GM21526 (cell line): ENCODE data around the gene TUBGCP6.

Experiments
- ATAC-seq: cut with Tn5 transposase; IDR thresholded peaks from one replicate; pipeline ENCODE4 v1.9.1; 2021; ENCODE audit warnings: moderate library complexity; ENCODE audit not compliant: unreplicated experiment, low FRiP score

Gene TUBGCP6

DNA sequence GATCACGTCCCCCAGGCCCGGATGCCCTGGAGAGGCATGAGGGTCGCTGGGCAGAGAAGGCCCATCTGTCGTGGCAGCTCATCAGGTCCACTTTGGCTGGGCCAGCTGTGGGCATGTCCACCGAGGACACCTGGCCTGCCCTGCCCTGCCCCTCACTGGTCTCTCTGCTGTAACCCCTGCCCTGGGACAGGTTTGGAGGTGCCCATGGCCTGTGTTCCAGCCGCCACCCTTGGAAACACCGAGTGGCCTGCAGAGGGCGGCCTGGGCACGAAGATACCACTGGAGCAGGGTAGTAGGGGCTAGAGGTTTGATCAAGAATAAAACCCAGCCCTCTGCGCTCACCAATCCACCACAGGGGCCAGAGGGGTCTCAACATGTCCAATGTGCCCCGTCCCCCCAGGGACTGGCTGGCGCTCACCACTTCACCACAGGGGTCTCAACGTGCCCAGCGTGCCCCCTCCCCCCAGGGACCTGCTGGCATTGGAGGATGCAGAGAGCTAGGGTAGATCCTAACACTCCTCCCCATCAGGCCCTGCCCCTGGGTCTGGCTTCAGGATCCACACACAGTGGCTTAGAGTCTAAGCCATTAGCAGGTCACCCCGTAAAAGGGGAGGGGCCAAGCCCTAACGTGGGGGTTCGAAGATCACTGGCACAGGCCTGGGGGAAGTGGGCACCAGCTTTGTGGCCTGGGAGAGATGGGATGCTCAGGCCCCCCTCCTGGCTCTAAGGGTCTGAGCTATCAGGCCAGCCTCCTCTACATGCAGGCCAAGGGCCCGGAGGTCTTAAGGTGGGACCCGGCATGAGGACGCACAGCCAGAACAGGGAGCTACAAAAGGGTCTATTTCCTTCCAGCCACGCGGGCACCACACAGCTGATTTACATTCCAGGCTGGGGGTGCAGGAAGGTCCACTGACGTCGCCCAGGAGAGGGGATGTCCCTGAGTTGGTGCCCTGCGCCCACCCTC, 7.5 kb upstream of the TUBGCP6 start:
- no peak for ATAC-seq

DNA sequence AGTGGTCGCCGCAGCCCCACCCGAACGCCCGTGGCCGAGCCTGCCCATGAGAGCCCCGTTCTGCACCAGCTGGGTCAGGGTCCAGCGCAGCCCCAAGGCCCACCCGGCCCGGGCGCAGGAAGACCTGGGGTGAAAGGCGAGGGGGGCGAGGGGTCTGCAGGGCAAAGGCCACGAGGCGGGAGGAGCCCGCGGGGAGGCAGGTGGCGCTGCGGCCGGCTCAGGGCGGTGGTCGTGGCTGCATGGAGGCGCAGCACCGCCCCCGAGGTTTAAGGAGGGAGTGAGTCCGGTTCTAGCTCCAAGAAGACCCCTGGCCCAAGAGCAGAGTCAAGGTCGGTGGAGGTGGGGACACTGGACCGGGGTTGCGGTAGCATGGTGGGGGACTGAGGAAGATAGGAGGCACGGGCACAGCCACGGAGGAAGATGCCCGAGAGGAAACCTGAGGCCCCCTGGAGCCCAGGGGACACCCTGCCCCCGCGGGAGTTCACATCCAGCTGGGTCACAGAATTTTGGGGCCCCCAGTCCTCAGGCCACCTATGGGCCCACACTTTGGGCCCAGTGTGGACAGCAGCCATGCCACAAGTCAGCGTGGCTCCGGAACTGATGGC, 6.8 kb upstream of the TUBGCP6 start:
- no peak for ATAC-seq

DNA sequence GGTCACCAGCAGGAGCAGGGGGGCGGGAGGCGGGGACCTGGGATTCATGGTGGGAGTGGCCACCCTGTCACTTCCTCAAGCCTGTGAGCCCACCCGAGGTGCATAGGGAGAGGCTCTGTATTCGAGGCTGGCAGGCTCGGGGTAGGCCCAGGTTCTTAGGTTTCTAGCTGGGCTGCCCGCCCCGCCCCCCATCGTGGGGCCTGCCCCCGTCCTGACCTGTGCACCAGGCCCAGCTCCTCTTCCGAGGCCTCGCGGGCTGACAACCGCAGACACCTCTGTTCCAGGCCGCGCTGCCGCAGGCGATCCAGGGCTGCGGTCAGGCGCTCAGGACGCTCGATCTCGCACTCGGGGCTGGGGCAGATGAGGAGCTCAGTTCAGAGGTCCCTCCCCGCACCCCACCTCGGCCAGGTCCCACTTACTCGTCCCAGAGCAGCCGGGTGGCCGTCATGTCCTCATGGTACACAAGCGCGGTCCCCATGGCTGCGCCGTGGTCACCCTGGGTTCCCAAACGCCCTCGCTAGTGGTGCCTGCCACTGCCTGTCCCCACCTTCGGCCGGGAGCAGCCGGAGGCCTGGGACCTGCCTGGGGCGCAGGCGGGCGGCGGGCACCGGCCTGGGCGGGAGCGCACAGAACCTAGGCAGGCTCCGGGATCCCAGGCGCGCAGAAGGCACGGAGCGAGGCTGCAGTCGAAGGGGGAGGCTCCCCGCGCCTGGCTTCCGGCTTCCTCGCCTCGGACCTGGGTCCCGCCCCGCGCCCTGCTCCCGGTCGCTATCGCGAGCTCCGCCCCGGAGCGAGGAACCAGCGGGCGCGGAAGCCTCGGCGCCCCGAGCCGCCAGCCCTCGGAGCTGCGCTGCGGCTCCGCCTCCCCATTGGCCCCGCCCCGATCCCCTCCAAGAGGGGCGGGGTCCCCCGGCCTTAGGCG, 6.0 kb upstream of the TUBGCP6 start, which contains the start of gene HDAC10:
HDAC10 (minus strand) TSS at position 711 of the 922 bp plus-strand sequence; CDS start at position 478, 233 bp downstream.
- no peak for ATAC-seq

DNA sequence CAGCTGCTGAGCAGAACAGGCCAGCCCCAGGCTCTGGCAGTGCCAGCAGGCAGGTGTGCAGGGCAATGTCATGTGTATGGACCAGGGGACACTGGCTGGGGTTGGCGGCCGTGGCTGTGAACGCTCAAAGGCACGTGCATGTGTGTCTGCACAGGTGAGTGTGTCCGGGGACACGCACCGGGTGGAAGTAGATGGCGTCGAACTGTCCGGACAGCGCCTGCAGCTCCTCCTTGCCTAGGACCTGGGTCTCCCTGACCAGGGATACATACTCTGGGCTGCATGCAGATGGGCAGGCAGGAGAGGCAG, 5.4 kb upstream of the TUBGCP6 start:
- ATAC-seq: no peak

DNA sequence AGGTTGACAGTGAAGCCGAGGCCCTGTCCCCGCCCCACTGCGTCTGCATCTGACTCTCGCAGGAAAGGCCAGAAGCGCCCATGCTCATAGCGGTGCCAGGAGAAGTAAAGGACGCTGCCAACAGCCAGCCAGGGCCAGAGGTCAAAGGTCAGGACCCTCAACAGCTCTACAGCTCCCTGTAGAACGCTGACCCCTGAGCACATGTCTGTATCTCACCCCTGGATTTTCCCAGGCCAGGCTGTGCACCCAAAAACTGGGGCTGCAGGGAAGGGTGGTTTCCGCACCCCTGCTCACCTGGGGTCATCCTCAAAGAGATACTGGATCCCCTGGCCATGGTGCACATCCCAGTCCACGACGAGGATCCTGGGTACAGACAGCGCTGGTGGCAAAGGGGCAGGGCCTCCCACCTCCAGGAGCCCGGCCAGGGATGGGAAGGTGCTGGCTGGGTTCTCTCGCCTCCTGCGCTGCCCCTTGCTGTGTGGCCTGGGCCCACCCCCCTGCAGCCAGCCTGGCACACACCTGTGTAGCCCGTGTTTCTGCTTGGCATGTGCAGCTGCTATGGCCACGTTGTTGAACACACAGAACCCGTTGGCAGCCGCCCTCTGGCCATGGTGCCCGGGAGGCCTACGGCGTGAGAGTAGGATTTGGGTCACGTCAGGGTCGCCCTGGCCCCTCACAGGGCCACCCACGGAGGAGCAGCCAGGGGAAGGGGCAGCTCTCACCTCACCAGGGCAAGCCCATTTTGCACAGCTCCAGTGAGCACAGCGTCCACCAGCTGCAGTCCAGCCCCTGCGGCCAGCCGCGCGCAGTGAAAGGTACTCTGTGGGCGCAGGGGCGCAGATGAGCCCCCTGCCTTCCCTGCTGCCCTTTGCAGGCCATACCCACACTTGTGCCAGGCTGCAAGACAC, 4.8 kb upstream of the TUBGCP6 start:
- ATAC-seq: no peak

DNA sequence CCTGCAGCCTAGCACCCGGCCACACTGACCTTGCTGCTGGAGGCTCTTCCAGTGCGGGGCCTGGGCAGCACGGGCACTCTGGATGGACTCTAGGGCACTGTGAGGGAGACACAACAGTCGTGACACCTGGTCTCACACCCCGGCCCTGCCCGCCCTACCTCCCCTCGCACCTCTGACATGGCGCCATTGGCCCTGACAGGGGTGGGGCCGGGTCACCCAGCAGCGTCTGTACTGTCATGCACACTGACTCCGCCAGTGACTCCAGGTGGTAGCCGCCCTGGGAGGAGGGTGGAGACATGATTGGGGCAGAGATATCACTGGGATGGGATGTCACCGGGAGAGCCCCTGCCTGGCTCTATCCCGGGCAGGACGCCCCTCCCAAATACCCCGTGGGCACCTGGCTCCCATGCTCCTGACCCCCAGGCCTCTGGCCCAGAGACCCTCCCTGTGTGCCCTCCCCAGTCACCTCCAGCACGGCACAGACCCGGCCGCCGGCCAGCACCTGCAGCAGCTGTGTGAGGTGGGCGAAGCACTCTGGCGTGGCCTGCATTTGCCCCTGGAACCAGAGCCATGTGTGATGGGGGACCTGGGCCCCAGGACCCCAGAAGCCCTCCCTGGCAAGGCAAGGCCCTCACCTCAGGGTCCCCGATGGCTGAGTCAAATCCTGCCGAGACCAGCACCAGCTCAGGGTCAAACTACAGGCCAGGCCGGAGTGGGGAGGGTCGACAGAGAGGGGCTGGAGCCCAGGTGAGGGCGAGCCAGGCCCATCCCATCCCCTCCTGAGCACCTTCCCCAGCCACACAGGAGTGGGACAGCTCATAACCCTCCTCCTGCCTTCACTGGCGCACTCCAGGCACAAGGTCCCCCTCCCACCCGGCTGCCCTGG, 3.6 kb upstream of the TUBGCP6 start:
- no peak for ATAC-seq

DNA sequence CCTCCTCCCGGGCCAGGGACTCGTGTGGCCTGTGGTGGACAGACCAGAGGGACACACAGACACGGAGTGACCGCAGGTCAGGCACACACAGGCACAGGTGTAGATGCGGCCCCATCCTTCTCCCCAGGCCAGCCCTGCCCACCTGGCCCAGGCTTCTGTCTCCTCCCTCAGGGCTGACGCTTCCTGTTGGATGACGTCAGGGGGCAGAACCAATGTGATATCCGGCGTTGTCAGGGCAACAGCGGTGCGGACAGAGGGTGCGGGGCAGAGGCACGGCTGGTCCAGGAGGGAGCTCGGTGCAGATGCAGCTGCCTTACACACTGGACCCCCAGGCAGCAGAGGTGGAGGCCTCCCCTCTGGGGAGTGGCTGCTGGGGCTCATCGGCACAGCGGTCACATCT, 2.9 kb upstream of the TUBGCP6 start:
- ATAC-seq: no peak

DNA sequence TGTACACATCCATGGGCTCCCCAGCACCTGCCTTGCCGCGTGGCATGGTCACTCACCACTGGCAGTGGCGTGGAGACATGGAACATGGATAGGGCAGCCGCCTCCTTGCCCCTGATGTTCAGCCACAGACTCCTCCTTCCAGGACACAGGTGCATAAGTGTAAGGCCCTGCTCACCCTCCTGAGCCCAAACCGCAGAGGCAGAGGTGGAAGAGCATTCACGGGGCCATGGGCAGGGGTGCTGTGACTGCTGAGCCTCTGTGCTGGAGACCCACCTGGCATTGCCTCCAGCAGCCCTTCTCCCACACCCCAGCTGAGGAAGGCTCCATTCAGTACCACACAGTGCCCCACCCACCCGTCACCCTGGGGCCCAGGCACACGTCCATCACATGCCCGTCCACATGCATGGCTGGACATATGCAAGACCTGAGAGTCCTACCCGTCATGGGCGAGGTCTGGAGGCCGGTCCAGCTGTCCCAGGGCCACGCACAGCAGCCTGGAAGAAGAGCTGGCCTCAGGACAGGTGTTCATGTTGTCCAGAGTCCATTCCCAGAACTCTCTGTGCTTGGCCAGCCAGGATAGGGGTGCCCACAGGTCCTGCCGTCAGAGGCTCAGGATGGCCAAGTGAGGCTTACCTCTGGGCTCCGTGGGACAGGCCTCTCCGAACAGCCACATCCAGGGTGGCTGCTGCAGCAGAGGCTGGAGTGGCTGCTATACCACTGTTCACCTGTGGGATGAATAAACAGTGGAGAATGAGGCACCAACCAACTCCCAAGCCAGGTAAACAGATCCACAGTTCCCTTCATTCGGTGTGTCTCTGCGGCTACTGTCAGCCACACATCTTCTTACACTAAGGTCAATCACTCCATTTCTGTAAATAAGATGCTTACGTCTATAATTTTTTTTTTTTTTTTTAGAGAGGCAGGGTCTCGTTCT, 1.7 kb upstream of the TUBGCP6 start:
- ATAC-seq: no peak

DNA sequence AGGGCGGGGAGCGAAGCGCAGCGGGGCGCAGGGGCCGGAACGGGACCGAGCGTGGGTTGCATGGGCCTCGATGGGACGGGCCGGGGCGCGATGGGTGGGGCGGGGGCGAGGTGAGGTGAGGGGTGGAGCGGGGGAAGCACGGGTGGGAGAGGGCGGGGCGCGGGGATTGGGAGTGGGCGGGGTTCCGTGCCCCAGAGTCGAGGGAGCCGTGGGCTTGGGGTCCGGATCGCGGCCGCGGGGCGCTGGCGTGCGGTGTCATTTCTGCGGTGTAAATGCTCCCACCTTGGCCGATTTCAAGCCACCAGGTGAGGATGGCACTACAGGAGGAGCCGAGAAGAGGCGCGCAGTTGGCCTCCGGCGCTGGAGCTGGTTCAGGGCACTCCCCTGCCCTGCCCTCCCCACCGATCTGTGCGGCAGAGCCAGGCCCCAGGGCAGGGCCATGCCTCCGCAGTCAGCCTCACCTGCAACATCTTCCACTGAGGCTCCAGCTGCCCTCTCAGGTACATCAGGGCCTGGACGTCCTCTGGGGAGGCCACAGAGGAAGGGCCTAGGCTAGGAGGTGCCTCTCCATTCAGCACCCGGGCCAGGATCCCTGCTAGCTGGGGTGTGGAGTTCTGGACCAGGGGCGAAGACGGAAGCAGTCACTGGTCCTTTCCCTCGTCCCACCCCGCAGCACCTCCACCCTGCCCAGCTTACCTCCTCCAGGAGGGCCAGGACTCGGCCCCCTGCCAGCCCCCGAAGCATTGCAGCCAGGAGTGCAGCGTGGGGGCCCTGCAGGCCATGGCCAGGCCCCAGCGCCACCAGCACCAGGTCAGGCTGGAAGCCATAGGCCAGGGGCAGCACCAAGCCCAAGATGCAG, 620 bp upstream of the TUBGCP6 start:
- no peak for ATAC-seq

DNA sequence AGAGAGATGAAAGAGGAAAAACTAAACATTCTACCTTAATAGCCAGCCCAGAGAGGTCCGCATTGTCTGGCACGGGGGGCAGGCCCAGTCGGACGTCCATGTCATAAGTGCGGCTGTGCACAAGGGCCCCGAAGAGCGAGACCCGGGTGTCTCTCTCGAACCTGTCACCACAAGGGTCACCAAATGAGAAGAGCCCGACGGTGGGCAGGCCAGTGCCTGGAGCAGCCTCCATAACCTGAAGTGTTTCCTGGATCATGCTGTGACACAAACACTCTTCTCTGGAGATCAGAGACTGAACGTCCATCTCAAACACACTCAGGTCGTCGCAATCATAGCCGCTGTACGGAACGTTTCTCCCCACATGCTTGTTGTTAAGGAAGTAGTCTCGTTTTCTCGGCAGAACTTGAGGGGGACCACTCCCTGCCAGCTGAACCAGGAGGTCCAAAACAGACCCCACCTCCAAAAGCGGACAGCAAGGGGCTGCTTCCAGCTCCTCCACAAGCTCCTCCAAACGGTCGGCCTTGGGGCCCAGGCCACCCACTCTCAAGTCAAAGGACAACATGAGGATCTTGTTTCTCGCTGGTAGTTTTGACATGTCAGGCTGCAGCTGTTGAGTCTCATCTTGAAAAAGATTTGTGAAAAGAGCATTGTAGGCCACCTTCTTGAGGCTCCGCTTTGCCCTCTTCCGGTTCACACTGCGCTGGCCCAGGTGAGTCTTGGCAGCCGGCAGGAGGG, 971 bp downstream of the TUBGCP6 start:
- peak; percentile 1 for ATAC-seq

DNA sequence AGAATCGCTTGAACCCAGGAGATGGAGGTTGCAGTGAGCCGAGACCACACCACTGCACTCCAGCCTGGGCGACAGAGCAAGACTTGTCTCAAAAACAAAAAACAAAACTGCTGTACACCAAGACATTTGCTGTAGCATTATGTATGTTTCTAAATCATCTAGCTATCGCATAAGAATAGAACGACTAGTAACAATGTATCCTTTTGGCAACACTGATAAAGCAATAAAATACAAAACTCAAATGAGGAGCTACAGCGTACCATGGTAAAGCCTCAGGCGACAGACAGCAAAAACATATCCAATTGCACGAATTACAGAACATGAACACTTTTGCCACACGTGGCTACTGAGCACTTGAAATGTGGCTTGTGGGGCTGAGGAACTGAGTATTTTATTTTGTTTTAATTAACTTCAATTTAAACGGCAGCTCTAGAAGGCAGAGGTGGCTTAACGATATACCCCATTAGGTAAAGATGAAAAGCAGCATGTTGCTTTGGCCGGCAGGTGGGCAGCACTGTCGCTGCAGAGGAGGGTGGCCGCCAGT, 2.3 kb downstream of the TUBGCP6 start:
- ATAC-seq: no peak

DNA sequence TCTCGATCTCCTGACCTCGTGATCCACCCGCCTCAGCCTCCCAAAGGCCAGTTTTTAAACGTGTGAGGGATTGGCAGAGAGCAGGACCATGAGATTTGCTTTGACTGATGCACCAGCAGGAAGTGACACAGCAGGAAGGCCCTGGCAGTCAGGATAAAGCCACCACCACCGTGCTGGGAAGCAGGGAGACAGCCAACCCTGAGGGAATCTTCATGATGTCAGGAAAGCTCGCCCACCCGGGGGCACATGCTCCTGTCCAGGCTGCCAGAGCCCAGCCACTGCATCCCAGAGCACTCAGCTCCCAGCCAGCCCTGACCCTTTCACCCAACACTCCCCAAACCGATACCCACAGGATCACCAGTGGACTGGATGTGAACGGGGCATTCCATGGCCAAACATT, 6.1 kb downstream of the TUBGCP6 start:
- ATAC-seq: no peak

DNA sequence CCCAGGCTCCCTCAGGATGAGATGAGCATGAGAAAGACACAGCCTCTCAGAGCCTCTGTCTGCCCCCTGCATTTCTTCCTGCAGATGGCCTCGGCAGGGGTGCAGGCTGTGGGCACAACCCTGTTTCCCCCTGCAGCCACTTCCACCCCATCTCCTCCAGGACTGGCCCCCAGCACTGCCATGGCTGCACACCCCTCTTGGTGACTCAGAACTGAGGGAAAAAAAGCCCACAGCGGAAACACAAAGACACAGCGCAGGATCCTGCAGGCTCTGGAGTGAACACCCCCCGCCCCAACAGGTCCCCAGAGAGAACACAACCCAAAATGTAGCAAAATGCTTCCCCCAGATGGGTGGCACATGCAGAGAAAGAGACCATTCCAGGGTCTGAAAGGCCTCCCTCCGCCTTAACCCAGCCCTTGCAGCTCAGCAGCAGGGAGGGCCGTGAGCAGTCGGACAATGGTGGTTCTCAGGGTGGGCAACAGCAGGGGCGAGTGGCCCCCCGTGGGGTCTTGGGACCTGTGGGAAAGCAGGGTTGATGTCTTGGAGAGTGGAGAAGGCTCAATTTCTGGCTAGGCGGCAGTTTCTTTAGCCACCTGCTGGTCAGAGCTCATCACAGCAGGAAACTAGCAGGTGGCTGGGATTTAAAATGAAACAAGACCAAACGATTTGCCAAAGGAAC, 8.0 kb downstream of the TUBGCP6 start:
- ATAC-seq: no peak

DNA sequence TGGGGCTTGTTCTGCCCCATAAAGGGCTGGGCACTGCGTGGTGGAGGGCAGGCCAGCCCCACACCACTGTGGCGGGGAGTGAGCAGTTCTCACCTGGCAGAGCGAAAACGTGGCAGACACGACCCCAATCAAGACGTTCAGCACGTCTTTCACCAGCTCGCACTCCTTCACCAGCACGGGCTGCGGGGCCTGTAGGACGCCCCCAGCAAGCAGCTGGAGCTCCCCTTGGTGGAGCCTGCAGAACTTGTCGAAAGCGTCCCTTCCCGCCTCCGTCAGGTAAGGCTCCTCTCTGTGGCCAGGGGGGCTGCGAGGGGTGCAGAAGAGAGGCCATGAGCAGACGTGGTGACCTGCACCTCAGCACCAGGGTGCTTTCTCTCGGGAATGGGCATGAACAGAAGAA, 11.6 kb downstream of the TUBGCP6 start:
- no peak for ATAC-seq

DNA sequence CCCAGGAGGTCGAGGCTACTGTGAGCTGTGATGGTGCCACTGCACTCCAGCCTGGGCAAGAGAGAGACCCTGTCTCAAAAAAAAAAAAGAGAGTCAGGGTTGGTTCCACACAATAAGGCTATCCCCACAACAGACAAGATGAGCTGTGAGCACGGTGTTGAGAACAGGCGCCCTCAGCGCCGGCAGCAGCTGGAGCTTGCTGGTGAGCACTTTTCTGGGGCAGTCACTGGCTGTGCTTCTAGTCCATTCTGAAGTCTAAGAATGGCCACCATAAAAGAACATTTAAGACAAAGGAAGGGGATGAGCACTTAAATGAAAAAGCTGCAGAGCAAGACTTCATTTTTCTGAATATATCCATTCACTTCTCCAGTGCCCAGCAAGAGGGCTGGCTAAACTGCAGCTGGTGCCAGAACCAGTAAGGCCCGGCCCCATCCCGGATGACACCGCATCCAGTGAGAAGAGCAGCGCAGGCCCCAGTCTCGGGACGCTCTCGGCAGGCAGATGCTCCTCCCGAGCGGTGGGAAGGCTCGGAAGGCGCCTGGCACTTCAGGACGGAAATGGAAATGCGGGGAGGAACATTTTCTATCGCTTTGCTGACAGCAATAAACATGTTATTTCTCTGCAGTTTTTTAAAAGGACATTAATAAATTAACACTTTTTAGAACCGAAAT, 12.2 kb downstream of the TUBGCP6 start:
- no peak for ATAC-seq
